ENCODE data around the gene NDUFAF8.

DNA sequence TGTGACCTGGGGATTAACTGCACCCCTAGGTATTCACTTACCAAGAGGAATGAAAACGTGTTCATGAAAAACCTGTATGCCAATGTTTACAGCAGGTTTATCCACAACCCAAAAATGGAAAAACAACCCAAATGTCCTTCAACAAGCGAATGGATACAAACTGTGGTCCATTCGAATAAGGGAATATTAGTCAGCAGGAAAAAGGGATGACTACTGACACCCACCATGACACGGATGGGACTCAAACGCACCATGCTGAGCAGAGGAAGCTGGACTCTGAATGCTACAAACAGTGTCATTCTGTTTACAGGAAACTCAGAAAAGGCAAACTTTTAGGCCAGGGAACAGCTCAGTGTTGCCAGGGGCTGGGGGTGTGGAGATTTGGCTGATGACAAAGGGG, 51.1 kb downstream of the NDUFAF8 start:
- TF ChIP-seq GATA2 (IDR thresholded peaks at IDR 0.05; ENCODE audit: low read depth, low read length) (no peak), GATA3 (IDR thresholded peaks at IDR 0.05; ENCODE audit: low read depth, low read length) (no peak)

All from SH-SY5Y (cell line).